ENCODE measurements around the gene KDM5A. TPM values are rescaled to one million over a fixed set of nuclear protein-coding genes. Genes with fewer than 3 reads are reported as not detected.

Gene KDM5A
- polyA plus RNA-seq, 10 donors: 17.4 to 27.2 (median 23.8) TPM

DNA sequence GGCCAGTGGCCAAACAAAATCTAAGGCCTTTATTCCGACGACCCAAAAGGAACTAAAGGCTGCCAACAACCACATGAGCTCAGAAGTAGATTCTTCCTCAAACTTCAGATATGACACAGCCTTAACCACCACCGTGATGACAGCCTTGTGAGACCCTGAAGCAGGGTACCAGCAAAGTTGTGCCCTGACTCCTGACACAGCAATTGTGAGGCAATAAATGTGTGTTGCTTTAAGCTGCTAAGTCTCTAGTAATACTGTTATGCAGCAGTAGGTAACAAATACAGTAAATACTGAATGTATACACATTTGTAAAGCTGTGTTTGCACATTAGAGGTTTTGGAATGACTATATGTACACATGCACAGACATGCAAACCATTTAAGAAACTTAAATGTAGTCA is 115.7 kb downstream of the KDM5A start:
- DNase-seq: no peak

DNA sequence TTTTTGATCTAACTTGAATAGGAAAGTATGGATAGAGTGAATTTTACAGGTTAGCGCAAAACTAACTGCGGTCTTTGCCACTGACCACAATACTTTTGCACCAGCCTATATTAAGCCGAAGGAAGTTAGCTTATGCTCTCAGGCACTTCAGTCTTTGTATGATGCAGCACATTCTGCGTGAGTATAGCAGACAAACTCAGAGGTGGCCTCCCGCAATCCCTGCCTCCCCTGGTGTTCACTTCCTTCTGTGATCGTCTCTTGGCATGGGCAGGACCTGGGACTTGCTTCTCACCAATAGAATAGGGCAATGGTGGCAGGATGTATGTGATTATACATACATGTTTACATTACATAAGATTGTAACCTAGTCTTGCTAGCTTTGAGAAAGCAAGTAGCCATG is 116.2 kb downstream of the KDM5A start:
- no peak for DNase-seq

DNA sequence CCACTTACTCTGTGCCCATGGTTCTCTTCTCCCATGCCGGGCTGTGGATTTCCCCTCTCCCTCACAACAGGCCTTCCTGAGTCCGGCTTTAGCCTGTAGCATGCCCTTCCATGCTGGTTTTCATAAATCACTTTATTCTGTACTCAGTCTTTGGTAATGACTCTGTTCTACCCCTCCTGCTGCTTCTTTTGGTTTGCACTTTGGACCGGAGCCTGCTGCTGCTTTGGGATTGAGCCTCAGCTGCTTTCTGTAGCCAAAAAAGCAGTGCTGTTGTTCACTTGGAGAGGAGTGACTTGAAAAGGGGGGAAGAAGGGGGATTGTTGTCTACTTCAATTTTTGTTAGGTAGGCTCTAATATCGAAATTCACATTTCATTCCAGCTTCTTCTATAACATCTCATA is 118.0 kb downstream of the KDM5A start:
- peak in 2 of 3 donors; percentile 46 to 70 for DNase-seq

DNA sequence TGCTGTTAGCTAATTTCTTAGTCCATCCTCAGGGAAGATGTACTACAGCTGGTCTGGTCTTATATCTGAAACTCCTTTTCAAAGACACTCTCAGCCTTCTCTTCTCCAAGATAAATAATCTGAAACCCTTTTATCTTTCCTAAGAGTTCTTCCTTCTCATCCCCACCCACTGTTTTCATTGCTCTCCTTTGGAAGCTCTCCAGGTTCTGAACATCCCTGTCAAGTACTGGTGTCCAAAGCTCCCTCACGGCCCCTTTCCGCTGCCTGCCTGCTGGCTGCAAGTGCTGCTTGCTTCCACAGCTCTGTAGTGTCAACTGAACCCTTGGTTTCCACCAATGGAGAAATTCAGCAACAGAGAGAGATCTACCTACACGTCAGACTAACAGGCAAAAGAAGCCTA is 119.9 kb downstream of the KDM5A start:
- DNase-seq: peak in 1 of 3 donors; percentile 34

DNA sequence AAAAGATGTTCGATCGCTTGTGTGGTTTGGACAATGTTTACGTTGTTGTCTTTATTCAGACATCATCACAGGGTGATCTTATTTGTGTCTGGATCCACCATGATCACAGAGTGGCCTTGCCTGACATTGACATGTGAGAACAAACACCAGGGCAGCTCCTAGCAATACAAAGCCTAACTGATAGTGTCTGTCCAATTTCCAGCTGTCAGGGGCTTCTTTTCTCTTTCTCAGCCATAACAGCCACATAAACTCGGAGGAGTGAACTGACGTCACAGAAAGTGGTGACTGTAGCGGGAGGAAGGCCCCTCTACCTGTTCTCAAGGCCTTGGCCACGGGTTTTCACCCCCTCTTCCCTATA is 120.7 kb downstream of the KDM5A start:
- no peak for DNase-seq

DNA sequence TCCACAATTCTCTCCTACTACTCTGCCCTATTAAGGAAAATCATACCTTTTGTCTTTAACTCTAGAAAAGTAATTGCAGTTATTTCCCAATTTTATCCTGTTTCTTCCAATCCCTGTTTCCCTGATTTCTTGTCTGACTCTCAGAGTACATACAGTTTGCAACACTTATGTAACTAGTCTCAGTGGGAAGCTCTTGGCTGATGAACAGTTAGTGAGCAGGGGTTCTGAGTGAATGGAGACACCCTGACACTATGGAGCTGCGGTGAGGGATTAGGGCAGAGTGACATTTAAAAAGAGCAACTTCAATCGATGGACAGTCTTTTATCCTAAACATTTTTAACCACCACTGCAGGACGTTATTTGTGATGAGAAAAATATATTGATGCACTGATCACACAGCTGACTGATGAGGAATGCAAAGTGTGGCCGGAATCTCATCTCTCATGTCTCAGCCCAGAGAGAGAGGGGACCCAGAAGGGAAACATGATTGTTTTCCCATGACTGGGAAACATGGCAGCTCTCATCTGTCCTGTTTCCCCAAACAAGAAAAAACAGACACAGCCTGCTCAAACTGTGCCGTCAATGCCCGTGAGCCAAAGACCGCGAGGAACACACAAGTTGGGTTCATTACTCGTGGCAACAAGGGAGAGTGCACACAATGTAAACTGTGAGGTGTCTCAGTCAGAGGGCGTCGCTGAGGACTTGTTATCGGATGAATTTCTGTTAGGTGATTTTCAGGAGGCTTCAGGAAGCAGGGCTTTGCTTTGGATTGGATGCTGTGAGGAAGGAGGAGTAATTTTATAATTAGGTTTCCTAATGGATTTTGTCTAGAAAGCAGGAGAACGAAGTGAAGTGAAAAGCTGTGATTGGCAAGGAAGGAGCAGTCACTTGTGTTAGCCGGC is 121.3 kb downstream of the KDM5A start:
- peak in 1 of 3 donors; percentile 32 for DNase-seq

DNA sequence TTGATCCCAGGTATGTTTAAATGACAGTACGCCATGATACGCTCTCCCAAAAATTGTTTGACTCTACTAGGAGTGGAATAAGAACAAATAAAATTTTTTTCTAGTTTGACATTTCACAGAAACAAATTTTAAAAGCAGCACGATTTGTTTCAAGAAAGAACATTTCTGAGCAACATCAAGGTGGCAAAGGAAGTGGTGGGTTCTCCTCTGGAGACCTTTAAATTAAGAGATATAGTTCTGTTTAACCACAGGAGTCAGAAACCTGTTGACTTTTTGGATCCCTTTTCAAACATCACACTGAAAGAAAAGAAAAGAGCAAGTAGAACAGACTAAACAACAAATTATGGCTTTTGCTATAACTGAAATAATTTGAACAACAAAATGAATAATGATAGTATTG is 124.0 kb downstream of the KDM5A start:
- no peak for DNase-seq

DNA sequence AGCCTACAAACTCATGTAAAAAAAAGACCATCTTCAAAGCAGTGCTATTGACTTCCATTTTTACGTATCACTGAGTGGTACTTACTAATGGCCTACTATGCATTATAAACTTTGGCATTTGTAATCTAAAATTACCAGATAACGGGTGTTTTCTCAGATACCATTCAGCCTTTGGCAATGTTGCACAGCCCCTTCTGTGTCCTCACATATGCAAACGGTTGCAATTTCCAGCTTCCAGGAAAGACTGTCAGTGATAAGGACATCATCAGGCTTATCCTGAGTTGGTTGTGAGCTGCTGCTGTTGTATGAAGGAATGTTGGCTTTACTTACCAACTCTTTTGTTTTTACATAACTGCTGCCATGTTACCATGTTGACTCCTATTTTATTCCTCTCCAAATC is 124.9 kb downstream of the KDM5A start:
- DNase-seq: no peak

DNA sequence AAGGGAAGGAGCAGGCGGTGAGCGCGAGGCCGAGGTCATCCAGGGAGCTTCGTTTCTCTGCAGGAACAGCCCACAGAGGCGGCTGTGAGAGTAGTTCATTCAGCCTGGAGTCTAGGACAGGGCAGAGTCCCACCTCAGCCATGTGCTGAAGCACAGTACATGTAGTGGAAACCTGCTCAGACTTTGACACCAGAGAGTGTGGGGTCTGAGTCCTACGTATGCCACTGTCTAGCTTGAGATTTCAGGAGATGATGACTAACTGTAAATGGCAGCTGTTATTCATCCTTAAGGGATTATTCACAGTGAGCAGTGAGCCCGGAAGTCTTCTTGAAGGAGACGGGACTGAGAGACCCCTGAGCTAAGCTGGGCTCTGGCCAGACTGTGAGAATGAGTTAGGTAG is 125.5 kb downstream of the KDM5A start:
- DNase-seq: peak in 1 of 3 donors; percentile 10

DNA sequence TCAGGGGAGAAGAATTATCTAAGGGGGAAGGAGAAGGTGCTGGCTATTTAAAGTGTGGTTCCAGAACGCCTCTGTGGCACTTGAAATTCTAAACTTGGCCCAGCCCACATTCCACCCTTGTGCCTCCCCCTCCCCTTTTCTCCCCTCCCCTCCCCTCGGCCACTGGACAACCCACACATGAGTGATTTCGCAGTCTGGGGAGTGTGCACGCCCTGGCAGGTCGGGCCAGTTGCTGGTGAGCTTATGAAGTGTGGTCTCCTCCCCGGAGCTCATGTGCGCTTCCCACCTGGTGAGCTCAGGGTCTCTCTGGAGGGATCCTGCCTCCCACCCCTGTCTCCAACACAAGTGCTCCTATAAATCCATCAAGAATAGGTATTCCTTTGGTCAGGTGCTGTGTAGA is 126.3 kb downstream of the KDM5A start, which contains the start of gene SLC6A13:
SLC6A13 (minus strand) TSS at position 20 of the 400 bp plus-strand sequence. CDS start 2,784 bp downstream, outside the sequence.
- DNase-seq: peak in 2 of 3 donors; percentile 15 to 26

DNA sequence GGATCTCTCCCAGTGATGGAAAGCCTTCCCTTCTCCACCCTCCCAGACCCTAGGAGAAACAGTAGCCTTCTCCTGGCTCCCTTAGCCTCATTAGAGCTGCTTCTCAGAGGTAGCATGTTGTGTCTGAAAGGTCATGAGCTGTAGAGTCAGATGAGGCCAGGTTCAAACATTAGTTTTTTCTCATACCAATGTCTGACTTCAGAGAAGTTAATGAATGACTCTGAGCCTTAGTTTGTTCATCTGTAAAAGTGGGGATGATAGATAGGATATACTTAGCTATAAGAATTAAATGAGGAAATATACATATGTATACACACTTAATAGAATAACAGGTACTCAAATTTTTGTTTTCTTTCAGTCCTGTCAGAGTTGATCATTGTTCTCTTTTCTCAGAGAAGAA is 127.0 kb downstream of the KDM5A start:
- no peak for DNase-seq

DNA sequence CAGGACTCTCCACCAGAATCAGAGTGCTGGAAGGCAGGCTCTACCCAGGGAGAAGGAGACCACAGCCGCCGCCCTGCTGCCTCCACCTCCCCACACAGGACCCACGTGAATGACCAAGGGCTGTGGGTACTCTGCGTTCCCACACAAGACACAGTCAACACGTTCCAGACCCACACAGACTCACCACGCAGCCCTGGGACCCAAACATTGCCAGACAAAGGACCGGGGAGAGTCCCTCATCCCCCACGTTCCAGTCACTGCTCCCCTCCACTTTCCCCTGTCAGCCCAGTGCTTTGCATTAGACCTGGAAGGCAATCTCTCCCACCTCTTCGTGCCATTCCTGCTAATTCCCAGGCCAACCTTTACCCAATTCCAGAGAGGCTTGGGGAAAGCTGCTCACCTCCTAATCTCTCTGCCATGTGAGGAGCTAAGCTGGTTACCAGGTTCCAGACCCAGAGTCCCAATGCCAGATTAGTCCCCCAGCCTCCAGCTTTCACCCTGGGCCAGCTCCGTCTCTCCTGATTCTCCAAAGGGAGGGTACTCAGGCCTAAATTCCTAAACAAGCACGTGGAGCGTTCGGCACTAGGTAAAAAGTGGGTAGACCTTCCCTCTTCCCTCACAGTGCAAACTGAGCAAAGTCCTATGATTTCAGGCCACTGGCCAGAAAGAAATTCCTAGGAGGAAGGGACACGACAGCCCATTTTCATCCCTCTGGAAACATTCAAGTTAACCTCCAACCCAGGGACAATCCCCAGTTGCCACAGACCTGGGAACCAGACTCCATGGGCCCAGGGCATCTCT is 131.4 kb downstream of the KDM5A start:
- no peak for DNase-seq

DNA sequence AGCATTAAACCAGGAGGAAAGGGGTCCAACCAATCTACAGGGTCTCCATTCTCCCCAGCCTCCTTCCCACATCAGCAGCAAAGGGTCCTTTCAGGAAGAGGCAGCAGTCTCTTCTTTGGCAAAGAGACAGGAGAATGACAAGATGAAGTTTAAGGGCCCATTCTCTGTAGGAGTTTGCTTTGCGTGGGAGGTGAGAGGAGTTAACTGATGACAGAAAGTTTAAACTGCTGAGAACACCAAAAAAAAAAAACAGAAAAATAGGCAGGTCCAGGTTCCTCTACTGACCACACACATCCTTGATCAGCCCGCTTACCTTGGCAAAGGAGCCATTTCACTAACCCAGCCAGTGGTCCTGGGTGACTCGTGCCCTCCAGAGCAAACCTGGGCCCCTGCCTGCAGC is 132.2 kb downstream of the KDM5A start:
- DNase-seq: no peak

DNA sequence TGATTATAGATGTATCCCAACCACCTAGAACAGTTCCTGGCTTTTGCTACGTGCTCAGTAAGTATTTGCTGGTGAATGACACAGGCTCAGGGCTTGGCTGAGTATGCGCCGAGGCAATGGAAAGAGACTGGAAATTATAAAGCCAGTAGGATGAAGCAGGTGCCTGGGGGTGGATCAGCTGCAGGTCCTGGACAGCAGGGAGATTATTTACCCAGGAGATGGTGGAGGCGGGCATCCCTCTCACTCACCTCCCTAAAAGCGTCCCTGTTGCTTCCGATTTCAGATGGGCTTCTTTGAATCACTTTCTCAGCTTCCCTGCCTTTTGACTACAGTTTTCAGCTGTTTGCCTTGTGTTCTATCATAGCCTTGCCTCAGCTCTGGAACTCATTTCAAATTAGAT is 132.9 kb downstream of the KDM5A start:
- DNase-seq: no peak

DNA sequence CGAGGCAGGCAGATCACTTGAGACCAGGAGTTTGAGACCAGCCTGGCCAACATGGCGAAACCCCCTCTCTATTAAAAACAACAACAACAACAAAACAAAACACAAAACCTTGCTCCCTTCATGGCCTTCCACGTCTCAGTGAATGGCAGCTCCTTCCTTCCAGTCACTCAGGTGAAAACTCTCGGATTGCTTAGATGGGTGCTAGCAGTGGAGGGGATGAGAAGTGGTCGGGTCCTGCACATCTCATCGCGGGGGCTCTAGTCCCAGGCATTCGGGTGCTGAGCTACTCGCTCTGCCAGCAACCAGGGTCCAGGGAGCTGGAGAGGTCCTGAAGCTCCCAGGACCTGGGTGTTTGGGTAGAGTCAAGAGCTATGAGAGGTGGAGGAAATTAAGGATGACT is 134.2 kb downstream of the KDM5A start:
- no peak for DNase-seq

DNA sequence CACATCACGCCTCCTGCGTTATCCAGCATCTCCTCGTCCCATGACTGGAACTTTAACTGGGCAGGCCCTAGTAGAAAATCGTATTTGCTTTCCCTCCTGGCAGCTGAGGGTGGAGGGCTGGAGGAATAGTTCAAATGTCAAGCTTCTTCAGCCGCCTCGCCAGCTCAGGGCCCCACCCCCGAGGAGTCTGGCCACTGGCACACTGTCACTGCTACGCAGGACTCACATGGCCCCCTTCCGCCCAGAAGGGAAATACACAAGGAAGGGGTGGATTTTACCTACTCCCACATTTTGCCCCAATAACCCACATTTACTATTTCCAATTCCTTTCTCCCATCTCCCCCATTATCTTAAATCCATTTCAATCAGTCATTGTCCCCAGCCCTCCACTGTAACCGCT is 135.1 kb downstream of the KDM5A start:
- no peak for DNase-seq

DNA sequence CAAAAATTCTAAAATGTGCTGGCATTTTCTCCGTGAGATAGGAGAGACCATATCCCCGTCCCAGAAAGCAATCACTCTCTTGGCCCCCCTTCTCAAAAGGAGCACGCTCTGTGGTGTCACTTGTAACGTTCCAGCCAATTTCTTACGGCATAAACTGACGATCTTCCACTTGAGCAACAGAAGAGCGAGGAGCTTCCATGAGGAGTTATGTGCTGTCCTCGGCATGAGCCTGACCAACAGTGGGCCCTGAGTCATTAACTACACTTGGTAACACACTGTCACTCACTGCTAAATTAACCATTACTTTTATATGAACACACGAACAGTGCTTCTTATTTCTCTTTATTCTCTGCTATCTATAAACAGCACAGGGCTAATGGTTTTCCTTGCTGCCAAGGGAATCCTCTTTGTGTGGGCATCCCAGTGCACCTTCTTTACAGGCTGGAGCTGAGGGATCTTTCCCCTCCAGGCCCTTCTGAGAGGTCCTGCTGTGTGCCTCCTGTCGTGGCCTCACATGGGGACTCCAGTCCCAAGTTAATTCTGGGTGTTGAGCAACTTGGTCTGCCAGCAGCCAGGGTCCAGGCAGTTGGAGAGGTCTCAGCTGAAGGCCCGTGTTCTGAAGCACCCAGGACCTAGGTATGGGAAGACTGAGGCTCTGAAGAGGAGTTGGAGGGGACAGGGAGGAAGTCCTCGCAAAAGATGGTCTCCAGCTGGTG is 135.8 kb downstream of the KDM5A start:
- no peak for DNase-seq

DNA sequence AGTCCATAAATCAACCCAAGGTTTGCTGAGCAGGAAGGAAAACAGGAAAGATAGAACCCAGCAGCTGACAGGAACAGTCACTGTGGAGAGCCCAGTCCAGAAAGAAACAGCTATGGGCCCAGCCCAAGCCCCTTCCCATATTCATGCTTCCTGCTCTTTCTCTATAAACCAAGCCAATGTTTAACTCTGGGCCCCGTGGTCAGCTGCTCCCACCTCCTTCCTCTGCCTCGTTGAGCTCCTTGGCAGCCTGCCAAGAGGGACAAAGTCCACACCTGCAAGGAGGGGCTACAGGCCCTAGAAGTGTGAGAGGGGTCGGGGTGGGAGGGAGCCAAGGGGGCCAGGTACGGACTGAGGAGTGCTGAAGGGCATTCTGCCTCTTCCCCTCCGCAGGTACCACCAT is 136.5 kb downstream of the KDM5A start:
- DNase-seq: no peak

DNA sequence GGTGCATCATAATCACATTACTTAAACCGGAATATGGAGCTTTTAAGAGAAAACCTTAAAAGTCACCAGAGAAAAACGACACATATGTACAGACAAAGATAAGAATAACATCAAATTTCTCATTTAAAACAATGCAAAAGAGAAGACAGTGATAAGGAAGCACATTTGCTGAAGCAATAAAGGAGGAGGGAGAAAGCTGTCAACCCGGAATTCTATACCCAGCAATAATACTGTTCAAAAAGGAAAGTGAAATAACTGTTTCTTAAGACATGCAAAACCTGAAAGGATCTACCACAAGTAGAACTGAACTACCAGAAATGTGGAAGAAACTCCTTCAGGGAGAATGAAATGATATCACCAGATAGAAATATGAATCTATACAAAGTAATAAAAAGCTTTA is 141.8 kb downstream of the KDM5A start:
- no peak for DNase-seq

DNA sequence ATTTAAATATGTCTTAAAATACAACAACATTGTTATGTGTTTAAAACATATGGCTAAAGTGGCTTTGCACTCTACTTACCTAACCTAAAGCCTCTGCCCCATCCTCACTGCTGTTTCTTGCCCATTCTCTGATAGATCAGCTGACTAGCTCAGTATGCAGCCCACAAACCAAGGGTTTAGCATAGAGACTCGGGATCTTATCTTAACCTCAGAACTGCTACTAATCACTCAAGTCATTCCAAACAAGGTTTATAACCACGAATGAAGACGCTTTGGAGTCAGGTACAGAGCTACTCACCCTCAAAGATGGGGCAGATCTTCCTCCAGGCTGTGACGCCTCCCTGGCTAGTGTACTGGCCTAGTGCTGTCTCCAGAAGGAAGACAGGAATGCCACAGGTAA is 145.7 kb downstream of the KDM5A start:
- DNase-seq: no peak

DNA sequence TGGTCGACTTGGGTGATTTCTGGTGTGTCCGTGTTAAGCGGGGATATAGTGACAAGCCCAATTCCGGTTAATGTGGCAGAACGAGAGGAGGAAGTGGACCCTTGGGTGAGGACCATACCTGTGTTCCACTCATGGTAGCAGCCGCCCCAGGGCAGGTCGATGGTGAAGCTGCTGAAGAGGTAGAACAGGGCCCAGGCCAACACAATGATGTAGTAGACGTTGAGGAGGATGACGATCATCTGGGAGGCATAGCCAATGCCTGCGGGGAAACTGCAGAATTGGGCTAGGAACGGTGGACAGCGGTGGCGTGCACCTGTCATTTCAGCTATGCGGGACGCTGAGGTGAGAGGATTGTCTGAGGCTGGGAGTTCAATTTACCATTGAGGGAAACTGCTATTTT is 146.6 kb downstream of the KDM5A start:
- DNase-seq: no peak

DNA sequence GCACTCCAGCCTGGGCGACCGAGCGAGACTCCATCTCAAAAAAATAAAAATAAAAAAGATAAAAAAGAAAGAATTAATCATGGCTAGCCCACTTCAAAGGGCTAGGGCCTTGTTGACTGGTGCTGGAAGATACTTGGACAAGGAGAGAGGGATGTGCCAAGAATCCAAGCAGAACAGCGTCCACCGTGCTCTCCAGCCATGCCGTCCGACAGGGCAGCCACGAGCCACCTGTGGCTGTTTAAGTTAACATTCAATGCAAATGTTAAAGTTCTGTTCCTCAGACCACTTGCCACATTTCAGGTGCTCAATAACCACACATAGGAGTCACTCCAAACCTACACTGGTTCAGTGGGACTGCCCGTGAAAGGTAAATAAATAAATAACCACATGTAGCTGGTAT is 147.9 kb downstream of the KDM5A start:
- no peak for DNase-seq
